HEK293T (cell line): ENCODE data around the gene NAALADL2.
A peak's percentile ranks its signal among the peaks of the same experiment; 100 is the strongest.

Experiments
- ELF4 ChIP-seq: fragments of 450-650 bp; IDR thresholded peaks from 2 replicates; pipeline ENCODE4 v1.6.1; 2017; ENCODE audit warnings: antibody characterized with exemption
- FOXM1 ChIP-seq: fragments of 450-650 bp; IDR thresholded peaks from 2 replicates; pipeline ENCODE4 v1.6.1; 2017; ENCODE audit warnings: mild to moderate bottlenecking, borderline replicate concordance
- NFRKB ChIP-seq: fragments of 450-650 bp; IDR thresholded peaks from 2 replicates; pipeline ENCODE4 v1.6.1; 2016; ENCODE audit warnings: mild to moderate bottlenecking, moderate library complexity
- PKNOX1 ChIP-seq: fragments of 450-650 bp; IDR thresholded peaks from 2 replicates; pipeline ENCODE4 v1.6.1; 2016
- SP1 ChIP-seq: fragments of 450-650 bp; IDR thresholded peaks from 2 replicates; pipeline ENCODE4 v1.6.1; 2017
- TARDBP ChIP-seq: fragments of 450-650 bp; IDR thresholded peaks from 2 replicates; pipeline ENCODE4 v1.6.1; 2016

- TF ChIP-seq NFRKB (no peak), FOXM1 (no peak), SP1 (no peak), ELF4 (no peak), TARDBP (no peak), PKNOX1 (peak; percentile 82)
These were observed 234.6 kb downstream of the NAALADL2 start for GRCh38 chr3:175093748-175094147.
